Subcutaneous adipose tissue (tissue), 4 donors: ENCODE data around the gene NPW. TPM values are rescaled to one million over a fixed set of nuclear protein-coding genes. Genes with fewer than 3 reads are reported as not detected.

Experiments
- total RNA-seq, 4 donors: library from RNA; depleted of rRNA; stranded (reverse); fragments of >200 nt; gene quantifications; one replicate each; pipeline ENCODE4 v1.1.0, GENCODE V29; 2016
- TF ChIP-seq, protein P1 (sequence below): fragments of 450-650 bp; IDR thresholded peaks from one replicate; pipeline ENCODE4 v1.5.1; 2016; ENCODE audit warnings: low read depth, mild to moderate bottlenecking, control low read depth, antibody characterized with exemption, moderate library complexity

Gene NPW
- total RNA-seq, 4 donors from 2014 or later, result not detected

DNA sequence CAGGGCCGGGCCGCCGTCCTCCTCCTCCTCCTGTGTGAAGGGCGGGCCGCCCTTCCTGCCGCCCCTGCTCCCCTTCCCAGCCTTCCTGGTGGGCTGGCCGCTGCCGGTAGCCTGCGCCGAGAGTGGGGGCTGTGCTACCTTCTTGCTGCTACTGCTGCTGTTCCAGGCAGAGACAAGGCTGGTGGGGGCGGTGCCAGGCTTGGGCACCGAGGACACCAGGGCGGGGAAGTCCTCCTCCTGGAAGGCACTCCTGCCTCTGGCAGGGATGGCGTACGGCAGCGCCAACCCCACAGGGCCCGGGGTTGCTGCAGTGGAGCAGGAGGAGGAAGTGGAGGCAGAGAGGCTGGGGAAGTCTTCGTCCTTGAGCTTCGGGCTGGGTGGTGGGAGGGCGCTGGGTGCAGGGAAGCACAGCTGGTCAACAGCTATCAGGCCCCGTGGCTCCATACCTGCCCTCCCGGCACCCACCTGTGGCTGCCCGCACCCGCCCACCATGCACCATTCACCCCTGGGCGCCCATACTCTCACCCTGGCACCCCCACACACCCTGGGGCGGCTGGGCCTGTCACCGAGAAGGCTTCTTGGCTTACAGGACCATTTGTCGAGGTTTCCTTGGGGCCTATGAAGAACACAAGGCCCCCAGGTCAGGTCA lies 19.6 kb upstream of the NPW start:
- TF ChIP-seq, protein P1, sequence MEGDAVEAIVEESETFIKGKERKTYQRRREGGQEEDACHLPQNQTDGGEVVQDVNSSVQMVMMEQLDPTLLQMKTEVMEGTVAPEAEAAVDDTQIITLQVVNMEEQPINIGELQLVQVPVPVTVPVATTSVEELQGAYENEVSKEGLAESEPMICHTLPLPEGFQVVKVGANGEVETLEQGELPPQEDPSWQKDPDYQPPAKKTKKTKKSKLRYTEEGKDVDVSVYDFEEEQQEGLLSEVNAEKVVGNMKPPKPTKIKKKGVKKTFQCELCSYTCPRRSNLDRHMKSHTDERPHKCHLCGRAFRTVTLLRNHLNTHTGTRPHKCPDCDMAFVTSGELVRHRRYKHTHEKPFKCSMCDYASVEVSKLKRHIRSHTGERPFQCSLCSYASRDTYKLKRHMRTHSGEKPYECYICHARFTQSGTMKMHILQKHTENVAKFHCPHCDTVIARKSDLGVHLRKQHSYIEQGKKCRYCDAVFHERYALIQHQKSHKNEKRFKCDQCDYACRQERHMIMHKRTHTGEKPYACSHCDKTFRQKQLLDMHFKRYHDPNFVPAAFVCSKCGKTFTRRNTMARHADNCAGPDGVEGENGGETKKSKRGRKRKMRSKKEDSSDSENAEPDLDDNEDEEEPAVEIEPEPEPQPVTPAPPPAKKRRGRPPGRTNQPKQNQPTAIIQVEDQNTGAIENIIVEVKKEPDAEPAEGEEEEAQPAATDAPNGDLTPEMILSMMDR, result no peak

DNA sequence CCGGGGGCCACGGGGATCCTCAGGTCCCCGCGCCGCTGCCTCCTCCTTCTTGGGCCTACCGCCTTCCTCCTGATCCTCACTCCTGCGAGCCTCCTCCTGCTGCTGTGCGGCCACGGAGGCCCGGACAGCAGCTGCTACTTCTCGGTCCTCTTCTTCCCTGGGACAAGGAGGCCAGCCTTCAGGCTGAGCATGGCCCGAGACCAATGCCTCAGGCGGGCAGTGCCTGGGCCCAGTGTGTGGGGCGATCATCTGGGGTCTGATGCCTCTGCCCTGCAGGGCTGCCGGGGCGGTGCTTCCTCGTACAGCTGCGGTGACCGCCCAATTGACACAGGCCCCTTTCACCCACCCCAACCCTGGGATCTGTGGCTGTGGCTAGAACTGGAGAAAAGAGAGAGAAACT lies 18.6 kb upstream of the NPW start:
- TF ChIP-seq, protein P1, result no peak

DNA sequence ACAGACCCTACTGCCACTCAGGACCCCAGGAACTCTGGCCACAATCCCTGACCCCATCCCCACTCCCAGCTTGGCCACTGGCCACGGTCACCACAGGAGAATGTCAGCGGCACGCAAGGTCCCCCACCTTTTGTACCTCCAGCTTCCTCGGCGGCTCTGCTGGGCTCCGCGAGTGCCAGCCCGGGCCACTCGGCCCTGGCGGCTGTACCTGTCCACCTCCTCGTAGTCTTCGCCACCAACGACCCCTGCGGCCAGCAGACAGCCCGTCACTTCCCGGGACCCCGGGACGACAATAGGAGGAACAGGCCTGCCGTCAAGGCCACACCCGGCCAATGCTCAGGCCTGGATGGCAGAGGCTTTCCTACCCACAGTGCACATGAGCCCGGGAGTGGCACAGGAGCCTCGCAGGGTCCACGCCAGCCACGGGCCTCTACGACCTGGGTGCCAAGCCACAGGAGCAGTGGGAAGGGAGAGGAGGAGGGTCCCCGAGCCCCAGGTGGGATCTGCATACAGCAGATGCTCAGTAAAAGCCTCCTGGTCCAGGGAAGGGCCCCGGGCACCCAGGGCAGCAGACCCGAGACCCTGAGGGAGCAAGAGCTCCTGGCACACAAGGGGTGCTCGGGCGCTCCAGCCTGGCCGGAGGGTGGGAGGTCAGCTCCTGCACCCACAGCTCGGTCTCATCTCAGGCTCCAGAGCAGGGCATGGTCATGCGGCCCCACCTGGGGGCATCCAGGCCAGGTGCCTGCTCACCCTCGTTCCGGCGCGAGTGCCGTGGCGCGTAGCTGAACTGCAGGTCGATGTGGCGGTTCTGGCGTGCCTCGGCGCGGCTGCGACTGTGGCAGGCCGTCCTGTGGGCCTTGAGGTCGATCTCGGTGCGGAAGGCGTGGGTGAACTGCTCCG lies 17.9 kb upstream of the NPW start:
- TF ChIP-seq, protein P1, result no peak

DNA sequence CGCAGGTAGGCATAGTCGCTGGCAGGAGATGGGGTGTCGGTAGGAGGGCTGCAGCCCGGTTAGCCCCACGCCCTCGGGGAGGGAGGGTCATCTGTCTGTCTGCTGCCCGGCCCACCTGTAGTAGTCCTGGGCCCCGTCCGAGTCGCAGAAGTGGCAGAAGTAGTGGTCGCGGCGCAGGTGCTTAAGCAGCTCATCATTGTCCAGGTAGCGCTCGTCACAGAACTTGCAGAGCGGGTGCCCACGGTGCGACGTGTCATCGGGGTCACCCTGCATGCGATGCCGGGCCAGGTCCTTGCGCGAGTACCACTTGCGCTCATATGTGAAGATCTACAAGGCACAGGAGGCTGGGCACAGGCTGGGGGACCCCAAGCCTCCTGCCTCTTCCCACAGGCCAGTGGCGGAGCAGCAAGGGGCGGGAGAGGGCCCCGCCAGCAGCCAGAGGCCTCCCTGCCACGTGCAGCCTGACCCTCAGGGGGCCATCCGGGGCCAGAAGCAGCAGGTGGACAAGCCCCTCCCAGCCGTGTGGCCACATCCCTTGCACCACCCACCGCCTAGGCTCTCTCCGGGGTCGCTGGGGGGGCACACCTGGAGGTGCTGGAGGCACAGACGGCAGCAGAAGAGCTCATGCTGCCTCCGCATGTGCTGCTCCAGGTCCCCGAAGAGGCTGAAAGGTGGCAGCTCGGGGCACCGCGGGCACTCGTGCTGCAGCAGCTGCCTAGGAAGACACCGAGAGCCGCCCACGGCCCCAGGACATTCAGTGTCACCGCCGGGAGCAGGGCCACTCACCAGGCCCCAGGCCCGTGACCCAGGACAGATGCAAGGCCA lies 17.0 kb upstream of the NPW start:
- TF ChIP-seq, protein P1, result no peak

DNA sequence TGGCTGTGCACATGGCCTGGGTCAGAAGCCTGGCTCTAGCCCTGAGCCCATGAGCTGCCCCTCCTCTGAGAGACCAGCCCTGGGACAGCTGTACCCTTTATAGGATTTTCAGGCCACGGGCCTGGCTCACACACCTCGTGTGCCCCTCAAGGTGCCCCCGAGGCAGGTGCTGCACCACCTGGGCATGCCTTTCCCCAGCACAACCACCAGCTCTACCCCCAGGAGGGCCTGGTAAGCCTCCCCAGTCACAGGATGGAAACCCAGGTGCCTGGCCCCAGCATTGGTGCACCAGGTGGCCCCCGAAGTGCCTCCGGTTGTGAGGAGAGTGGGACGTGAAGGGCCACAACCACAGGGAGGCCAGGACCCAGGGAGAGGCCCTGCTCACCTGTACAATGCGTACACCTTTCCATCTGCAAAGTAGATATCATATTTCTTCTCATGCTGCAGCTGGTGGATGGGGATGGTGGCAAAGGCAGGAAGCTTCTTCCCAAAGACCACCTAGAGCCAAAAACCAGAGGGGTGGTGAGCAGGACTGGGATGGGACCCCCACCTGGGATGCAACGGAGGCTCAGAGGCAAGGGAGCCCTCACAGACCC lies 16.3 kb upstream of the NPW start:
- TF ChIP-seq, protein P1, result no peak

DNA sequence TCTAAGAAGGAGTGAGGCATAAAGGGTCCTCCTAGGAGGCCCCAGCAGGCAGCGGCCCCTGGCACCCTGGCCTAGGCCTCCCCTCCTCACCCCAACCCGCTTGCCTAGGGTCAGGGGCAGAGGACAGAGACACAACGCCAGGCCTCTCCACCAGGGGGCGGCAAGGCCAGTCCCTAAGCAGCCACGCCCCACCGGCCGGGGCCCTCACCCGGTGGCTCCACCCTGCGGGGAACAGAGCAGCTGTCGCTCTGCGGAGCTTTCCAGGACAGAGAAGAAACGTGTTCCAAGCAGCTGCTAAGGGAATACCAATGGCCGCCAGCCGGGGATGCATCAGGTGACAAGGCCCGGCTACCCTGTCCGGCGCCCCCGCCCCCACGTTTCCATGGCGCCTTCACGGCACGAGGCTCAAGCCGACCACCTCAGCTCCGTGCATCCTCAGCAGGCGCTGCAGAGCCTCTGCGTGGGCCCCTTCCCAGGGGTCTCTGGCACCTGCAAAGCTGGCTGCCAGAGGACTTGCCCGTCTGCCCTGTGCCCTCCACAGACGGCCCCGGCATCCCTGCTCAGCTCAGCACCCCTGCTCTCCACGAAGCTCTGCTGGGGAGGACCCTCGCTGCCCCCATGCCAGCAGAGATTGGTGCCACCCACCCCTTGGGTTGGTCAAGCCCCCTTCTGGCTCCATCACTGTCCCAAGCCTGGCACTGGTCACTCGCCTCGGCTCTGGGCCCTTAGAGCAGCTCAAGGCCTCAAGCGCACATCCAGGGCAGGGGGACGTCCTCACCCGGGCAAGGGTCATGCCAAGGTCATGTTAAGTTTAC lies 15.6 kb upstream of the NPW start:
- TF ChIP-seq, protein P1, result no peak
